NOMO-1 treated with DMSO at 0.1 percent for 48 hours (cell line): ENCODE data around the gene ZDHHC13.
"Not testable (repeated sequence)": the region's sequence is repeated elsewhere in the genome, so short reads cannot be mapped to it uniquely, and the experiment has no call there.

ENCODE experiments used
- DNase-seq: peaks from one replicate; lab custom pipeline; 2025; ENCODE audit not compliant: unreplicated experiment; lab: John Stamatoyannopoulos, UW

ZDHHC13 gene

DNA sequence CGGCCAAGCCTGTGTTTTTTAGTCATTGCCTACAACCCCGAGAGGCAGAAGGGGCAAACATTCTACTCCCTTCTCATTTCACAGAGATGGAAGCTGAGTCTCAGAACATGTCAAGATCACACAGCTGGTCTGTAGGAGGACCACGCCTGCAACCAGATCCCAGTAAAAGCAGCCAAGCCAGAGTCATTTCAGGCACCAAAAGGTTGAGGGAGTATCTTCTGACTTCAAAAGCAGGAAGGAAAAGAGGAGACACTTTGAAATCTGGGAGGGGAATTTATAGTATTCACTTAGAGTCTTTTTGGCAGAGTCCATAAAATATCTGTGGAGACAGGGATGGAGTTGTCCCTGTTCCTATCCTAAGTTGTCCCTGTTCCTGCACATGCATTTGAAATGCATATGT, 17.9 kb upstream of the ZDHHC13 start:
- no peak for DNase-seq

DNA sequence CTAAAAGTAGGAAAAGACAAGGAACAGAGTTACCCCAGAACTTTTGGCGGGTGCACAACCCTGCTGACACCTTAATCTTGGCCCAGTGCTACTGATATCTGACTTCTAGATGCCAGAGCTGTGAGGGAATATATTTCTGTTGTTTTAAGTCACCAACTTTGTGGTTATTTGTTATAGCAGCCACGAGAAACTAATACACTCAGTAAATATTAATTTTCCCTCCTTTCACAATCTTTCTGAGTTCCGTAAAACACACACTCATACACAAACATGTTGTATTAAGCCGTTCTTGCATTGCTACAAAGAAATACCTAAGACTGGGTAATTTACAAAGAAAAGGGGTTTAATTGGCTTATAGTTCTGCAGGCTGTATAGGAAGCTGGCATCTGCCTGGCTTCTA, 16.1 kb upstream of the ZDHHC13 start:
- no peak for DNase-seq

DNA sequence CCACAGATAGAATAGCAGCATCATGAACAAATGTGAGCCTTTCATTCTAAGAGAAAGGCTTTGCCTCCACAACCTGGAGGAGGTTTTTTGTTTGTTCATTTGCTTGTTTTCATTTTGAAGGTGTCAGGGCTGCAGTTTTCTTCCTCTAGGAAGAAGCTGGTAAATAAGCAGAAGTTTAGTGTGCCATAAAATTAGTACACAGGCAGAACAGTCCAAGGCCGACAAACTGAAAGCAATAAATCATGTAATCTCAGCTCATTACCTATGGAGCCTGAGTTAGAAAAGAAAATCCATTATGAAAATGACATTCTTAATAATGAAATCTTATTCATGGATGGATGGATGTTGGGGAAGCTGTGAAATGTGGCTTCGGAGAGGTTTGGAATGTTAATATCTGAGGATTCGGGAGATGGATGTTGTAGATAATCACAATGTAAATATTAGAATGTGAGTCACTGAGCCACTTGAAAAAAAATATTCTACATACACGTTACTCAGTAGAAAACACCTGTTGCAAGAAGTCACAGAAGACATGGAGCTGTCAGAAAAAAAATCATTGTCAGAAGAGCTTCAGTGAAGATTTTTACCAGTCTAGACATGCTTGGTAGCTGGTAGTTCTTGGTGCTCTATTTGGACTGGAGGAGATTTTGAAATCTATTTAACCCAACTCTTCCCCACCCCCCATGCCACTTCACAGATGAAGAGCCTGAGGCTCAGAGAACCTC, 15.0 kb upstream of the ZDHHC13 start:
- DNase-seq: peak; percentile 28

DNA sequence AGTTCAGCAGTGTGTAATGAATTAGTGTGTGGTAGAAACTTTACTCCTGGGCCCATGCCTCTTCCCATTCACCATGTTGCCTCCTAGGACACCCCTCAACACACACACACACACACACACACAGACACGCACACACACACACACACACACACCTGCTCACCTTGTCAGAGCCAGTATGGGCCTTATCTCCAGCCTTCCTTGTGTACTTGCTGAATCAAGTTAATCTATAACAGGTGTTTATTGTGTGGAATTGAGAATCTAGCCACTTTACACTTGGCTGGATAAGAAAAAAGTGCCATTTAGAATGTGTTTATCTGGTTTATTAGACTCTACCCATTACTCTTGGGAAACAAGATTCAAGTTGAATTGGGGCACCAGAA, 14.5 kb upstream of the ZDHHC13 start:
- no peak for DNase-seq

DNA sequence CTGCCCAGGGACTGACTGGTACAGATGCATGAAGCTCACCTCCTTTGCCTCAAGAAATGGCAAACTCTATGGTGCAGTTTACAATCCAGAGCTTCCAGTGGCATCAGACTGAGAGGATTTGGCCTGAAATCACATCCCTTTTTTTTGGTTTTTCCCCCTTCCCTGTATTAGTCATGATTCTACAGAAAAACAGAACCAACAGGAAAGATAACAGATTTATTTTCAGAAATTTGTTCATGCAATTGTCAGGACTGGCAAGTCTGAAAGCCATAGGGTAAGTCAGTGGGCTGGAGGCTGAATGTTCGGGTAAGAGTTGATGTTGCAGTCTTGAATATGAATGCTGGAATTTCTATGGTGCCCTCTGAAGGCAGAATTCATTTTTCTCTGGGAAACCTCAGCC, 12.0 kb upstream of the ZDHHC13 start:
- DNase-seq: no peak

DNA sequence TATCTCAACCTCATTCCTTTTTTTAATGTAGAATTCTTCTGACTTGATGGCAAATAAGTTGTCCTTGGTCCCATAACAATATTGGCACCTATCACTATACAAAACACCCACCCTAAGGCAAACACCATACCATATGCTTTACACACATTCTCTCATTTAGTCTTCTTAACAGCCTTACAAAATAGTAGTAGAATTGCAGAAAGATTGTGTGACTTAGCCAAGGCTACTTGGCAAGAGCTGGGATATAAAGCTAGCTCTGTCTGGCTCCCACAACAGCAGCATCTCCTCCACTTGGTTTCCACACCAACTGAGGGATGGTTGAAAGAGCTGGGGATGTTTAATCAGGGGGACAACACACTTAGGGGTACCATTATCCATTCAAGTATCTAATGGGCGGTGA, 9.8 kb upstream of the ZDHHC13 start:
- no peak for DNase-seq

DNA sequence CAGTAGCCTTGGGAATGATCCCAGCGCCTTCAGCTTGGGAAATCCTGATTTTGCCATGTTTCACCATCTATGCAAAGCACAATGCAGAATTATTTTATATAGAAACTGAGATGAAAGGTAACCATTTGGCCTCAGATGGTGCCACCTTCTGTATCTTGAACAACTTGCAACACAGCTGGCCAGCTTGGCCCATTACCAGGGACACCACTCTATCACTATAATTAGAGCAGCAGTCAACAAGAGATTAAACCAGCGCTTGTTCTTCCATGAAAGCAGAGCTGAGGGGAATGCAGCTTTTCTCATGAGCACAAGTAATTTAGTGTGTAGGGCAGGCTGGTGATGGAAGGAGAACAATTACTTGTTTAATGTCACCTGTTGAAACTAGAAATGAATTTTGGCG, 6.7 kb upstream of the ZDHHC13 start:
- no peak for DNase-seq

DNA sequence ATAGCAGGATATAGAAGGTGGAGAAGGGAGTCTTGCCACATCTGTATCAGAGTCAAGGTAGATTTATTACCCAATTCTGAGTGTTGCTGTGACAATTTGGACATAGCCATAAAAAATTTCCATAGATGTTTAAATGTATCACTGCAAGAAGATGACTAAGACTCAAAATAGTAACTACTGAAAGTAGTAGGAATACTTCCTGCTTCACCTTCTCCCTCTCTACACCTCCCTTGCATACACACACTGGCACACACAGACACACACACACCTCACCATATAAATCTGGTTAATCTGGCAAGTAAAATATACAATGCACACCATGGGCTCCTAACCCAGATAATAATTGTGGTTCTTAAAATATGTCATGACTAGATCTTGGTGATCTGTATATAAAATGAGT, 5.2 kb upstream of the ZDHHC13 start:
- no peak for DNase-seq

DNA sequence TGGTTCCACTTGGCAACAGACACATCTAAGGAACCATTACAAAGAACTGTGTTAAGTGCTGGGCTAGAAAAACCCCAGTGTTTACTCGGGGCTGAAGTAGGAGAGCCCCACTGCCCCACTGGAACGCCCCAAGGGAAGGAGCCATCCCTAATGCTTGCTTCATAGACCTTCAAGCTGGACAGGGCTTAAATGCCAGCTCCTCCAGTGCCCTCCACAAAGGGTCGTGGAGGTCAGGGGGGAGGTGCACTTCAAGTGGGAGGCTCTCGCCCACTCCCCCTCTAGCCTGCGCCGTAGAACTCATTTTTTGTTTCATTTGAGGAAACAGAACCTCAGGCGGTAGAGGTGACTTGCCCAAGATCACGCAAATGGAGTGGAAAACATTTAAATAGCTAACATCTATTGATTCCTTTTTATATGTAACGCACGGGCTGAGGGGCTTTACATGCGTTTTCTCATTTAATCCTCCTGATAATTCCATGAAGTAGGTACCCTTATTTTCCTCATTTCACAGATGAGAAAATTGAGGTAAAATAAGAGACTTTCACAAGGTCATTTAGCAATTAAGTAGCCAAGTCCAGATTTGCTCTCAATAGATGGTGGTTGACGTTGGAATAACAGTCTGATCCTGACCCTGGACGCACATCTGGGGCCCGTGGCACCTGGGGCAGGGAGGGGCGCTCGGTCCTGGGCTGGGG, 545 bp upstream of the ZDHHC13 start:
- DNase-seq: peak; percentile 19

DNA sequence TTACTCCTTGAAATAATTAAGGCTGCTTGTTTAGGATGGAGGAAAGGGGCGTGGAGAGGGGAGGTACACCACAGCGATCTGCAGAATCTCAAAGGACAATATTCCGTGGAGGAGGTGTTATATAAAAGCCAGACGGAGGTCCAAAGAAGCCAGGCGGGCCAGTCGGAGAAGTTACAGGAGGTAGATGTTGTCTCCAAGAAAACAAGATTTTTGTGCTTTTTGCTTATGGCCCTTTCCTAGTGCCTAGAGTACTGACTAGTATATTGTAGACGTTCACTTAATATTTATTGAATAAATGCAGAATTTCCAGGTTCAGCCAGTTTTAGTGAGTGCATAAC, 761 bp downstream of the ZDHHC13 start:
- no peak for DNase-seq

DNA sequence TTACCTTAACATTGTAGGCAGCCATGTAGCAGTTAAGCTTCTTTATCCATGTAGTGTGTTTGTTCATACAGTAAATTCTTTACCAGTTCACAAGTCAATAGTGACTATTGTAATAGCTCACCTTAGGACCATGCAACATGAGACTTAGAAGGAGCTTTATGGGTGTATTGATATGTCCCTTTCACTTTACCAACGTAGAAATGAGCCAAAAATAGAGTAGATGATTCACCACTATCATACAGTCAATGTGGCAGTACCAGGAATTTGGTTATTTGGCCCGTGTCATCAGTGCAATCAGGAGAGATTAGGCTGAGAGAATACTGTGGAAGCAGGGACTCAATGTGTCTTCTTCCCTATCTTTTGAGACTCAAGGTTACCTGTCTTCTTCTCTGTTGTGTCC, 4.7 kb downstream of the ZDHHC13 start:
- DNase-seq: no peak

DNA sequence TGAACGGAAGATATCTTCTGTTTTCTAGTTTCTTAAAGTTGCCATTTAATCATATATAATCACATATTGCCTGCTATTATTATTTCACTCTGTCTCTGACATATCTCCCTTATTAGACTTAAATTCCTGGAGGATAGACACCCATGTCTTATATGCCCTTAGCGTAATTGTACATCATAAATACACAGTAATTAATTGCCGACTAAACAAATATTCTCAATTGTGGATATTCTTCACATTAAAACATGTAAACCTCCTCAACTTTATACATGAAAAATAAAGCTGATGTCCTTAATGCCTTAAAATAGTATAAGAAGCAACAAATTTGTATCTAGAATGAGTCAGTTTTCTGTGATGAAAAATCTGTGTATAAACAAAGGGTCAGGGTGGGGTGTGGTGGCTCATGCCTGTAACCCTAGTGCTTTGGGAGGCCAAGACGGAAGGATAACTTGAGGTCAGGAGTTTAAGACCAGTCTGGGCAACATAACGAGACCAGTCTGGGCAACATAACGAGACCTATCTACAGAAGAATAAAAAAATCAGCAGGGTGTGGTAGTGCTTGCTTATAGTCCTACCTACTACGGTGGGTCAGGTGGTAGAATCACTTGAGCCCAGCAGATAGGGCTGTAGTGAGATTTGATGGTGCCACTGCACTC, 6.1 kb downstream of the ZDHHC13 start:
- no peak for DNase-seq

DNA sequence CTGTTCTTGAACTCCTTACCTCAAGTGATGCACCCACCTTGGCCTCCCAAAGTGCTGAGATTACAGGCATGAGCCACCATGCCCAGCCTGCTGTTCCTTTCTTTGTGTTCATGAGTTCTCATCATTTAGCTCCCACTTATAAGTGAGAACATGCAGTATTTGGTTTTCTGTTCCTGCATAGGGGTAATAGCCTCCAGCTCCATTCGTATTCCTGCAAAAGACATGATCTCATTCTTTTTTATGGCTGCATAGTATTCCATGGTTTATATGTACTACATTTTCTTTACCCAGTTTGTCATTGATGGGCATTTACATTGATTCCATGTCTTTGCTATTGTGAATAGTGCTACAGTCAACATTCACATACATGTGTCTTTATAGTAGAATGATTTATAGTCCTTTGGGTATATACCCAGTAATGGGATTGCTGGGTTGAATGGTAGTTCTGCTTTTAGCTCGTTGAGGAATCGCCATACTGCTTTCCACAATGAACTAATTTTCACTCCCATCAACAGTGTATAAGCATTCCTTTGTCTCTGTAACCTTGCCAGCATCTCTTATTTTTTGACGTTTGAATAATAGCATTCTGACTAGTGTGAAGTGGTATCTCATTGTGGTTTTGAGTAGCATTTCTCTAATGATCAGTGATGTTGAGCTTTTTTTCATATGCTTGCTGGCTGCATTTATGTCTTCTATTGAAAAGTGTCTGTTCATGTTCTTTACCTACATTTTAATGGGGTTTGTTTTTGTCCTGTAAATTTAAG, 9.8 kb downstream of the ZDHHC13 start:
- DNase-seq: not testable (repeated sequence)

DNA sequence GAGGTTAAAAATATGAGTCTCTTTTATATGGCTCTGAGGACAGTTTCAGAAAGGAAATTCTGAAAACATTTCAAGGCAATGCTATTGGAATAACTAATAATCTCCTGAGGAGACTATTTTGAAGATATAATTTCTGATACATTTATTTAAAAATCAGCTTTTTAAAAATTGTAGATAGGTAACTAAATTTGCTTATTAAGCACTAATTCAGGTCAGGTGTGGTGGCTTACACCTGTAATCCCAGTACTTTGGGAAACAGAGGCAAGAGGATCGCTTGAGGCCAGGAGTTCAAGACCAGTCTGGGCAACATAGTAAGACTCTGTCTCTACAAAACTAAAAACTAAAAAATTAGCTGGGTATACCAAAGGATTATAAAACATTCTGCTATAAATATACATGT, 17.0 kb downstream of the ZDHHC13 start:
- DNase-seq: no peak

DNA sequence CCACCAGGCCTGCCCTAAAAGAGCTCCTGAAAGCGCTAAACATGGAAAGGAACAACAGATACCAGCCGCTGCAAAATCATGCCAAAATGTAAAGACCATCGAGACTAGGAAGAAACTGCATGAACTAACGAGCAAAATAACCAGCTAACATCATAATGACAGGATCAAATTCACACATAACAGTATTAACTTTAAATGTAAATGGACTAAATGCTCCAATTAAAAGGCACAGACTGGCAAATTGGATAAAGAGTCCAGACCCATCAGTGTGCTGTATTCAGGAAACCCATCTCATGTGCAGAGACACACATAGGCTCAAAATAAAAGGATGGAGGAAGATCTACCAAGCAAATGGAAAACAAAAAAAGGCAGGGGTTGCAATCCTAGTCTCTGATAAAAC, 19.9 kb downstream of the ZDHHC13 start:
- not testable (repeated sequence) for DNase-seq

DNA sequence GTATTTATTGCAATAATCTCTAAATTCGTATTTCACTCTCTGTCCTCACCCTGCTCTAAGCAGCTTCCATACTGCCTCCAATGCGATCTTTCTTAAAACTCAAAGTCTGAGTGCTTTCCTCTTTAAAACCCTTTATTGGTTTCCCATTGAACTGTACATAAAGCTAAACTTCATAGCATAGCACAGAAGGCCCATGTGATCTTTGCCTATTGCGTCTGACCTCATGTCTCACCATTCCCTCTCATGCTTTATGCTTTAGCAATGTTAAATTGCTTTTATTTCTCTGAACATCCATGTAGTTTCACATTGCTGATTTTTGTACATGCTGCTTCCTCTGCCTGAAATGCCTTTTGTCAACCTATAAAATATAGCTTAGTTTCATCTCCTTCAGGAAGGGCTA, 28.4 kb downstream of the ZDHHC13 start:
- DNase-seq: no peak

DNA sequence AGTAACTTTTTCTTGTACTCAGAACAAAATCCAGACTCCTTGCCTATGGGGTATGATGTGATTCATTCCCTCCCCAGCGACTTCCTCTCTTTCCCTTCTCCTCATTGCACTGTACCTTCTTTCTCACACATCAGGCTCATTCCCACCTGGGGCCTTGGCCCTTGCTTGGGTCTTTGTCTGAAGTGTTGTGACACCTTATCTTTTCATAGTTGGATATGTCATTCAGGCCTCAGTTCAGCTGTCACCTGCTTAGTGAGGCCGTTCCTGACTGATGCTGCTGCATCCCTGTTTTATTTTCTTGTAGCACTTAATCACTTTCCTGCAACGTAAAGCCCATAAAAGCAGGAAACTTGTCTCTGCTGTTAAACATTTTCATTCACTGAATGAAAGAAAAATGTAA, 39.9 kb downstream of the ZDHHC13 start:
- DNase-seq: no peak

DNA sequence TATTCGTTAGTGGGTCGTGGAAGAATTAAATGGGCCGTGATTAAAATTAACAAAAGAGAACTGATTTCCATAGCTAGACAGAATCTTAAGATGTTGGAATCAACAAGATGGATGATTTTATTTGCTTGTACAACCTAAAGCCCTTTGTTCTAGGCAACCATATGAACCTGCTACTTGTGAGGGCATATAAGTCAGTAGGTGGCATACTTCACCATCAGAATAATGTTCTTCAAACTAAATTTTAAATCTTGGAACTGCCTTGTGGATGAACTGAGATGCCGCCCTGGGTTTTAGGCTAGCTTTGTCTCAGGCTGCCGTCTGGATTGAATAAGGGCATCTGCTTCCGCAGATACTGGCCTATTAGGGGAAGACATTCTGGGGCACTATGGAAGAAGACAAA, 43.9 kb downstream of the ZDHHC13 start:
- no peak for DNase-seq

DNA sequence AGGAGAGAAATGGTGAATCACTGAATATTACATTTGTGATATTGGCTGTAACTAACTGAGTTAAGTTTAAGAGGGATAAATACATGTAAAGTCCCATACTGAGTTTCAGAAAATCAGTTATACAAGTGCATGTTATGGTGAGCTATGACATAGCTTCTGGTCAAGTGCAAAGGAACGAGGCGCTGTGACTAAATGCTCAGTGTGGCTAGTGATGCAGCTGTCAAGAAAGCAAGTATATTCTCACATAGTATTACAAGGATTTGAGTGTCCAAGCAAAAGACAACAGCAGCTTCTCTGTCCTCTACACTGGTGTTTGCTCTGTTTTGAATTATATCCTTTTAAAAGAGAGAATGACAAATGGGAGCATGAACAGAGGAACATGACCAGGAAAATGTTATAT, 44.7 kb downstream of the ZDHHC13 start:
- DNase-seq: no peak

DNA sequence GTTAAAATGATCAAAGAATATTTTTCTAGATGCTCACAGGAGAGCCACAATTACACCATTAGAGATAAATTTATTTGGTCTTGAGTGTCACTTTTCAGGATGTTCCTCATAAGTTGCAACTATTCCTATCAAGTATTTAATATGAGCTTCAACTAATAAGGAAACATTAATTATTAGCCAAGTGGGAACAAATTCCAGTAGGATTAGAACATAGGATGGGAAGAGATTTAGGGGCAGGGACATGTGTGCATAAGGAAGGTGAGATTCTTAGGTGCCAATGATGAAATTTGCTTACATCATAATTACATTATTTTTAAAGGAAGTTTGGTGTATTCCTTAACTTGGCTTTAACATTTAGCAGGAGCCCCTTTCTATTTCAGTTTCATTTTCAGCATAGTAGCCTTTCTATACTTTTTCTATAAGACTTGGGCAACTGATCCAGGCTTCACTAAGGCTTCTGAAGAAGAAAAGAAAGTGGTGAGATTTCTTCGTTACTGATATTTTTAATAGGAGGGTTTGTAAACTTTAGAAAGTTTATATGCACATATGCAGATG, 46.1 kb downstream of the ZDHHC13 start:
- peak; percentile 4 for DNase-seq

DNA sequence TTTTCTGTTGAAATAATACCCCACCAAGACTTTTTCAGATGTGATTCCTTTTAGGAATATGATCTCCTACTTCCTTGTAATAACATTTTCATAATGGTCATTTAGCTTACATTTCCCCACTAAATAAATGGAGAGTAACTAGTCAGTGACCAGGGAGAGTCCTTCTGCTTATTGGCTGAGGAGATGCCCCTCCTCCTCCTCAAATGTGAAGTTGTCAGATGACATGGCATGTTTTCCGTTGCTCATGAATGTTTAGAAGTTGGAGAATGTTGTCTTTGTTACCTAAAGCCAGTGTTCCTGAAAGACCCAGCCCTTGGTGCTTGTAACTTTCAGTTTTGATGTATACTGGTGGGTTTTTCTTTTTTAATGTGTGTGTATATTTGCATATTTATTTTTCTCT, 46.6 kb downstream of the ZDHHC13 start:
- no peak for DNase-seq
